HG03060 (cell line): ENCODE data around the gene LZTR1.
"Not testable (repeated sequence)": the region's sequence is repeated elsewhere in the genome, so short reads cannot be mapped to it uniquely, and the experiment has no call there.

Experiments used
- ATAC-seq: cut with Tn5 transposase; IDR thresholded peaks from one replicate; pipeline ENCODE4 v1.9.1; 2021; ENCODE audit warnings: low read depth, moderate number of reproducible peaks; ENCODE audit not compliant: unreplicated experiment

LZTR1 gene

DNA sequence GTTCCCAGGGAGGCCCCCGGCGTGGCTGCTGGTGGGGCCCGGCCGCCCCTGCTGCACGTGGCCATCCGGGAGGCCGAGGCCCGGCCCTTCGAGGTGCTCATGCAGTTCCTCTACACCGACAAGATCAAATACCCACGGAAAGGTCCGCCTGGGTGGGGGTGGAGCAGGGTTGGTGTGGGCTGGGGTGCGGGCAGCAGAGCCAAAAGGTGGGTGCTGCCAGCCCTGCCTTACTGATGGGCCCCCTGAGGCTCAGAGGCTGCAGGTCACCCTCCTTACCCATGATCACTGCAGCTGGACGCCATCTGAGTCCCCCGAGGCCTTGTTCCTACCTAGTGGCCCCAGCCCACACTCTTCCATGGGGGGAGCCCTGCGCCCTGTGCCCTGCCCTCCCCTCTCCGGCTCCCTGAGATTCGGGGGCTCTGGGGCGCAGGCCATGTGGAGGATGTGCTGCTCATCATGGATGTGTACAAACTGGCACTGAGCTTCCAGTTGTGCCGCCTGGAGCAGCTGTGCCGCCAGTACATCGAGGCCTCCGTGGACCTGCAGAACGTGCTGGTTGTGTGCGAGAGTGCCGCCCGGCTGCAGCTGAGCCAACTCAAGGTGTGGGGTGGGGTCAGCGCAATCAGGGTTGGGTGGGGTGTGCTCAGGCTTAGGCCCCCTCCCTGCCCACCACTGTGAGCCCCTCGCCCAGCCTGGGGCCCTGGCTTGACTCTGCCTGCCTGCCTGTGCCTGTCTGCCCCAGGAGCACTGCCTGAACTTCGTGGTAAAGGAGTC lies 12.2 kb downstream of the LZTR1 start:
- no peak for ATAC-seq

GRCh38 chr22:20994902-20995241 lies 12.8 kb downstream of the LZTR1 start:
- ATAC-seq: no peak

DNA sequence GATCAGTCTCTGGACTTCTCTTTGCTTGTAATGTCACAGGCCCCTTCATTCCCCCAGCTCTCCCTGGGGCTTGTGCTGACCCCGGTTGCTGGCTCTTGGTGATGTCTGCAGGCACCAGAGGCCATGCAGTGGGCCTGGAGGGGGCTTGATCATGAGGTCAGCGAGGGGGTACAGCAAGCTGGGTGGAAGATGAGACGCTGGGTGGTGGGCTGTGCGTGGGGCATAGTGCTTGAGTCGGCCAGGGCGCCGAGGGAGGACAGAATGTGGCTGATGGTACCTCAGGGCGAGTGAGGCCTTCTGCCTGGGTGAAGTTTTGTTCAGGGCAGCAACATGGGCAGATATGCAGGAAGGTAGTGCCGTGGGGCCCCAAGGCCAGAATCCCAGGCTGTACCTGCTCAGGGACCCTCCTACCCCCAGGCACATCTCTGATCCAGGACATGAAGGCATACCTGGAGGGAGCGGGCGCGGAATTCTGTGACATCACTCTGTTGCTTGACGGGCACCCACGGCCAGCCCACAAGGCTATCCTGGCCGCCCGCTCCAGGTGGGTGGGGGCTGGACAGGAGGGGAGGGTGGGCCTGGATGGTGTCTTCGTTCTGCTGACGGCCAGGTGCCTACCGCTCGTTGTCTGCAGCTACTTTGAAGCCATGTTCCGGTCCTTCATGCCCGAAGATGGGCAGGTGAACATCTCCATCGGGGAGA lies 13.4 kb downstream of the LZTR1 start:
- no peak for ATAC-seq

GRCh38 chr22:20996031-20996410 lies 13.9 kb downstream of the LZTR1 start:
- ATAC-seq: no peak

DNA sequence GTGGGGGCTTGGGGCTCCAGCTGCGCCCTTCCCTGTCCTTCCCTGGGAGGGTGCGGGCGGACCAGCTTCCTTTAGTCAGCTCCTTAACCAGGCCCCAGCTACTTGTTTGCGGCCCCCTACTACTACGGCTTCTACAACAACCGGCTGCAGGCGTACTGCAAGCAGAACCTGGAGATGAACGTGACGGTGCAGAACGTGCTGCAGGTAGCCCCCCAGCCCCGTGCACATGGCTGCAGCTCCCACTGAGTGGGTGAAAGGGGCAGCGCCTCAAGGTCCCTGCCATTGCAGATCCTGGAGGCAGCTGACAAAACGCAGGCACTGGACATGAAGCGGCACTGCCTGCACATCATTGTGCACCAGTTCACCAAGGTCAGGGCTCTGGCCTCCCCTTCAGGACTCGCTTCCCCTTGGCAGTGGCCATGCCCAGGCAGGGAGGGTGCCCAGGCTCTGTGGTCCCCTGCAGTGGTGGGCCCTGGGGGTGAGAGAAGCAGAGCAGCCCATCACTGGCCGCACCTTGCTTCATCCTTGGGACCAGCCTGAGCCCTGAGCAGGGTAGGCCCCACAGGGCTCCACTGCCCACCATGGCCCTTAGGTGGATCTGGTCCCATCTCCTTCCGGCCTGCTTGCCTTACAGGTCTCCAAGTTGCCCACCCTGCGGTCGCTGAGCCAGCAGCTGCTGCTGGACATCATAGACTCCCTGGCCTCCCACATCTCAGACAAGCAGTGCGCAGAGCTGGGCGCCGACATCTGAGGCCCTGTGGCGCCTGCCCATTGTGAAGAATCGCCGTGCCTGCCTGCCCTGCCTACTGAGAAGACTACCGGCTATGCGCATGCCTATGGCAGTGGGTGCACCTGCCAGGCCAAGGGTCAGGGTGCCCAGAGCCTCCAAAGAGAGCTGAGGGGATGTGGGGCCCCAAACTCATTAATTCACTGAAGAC lies 14.8 kb downstream of the LZTR1 start:
- no peak for ATAC-seq

DNA sequence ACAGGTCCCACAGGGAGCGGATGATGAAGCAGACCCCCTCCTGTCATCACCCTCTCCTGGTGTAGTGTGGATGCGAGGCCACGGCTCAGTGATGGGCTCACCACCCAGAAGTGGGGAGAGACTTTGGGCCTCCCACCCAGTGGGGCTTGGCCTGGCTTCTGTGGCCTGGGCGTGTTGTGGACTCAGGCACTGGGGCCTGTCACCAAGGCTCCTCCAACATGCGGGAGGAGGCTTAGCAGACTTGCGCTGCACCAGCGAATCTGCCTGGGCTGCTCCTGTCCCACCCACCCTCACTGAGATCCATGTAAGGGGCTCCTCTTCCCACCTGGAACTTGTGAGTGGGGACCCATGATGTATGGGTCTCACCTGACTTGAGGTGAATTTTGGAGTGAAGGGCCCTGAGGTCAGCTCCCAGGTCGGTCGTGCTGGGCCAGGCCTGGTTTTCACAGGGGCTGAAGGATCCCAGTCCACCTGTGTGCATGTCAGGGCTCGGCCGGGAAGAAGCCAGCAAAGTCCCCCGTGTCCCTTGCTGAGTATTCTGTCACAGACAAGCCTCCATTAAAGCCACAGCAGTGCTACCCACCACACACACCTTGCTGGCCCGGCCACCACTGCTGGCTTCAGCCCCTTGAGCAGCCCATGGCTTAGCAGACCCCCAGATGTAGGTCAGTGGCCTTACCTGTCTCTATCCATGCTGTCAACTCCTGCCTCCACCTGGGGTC lies 15.6 kb downstream of the LZTR1 start:
- ATAC-seq: no peak

DNA sequence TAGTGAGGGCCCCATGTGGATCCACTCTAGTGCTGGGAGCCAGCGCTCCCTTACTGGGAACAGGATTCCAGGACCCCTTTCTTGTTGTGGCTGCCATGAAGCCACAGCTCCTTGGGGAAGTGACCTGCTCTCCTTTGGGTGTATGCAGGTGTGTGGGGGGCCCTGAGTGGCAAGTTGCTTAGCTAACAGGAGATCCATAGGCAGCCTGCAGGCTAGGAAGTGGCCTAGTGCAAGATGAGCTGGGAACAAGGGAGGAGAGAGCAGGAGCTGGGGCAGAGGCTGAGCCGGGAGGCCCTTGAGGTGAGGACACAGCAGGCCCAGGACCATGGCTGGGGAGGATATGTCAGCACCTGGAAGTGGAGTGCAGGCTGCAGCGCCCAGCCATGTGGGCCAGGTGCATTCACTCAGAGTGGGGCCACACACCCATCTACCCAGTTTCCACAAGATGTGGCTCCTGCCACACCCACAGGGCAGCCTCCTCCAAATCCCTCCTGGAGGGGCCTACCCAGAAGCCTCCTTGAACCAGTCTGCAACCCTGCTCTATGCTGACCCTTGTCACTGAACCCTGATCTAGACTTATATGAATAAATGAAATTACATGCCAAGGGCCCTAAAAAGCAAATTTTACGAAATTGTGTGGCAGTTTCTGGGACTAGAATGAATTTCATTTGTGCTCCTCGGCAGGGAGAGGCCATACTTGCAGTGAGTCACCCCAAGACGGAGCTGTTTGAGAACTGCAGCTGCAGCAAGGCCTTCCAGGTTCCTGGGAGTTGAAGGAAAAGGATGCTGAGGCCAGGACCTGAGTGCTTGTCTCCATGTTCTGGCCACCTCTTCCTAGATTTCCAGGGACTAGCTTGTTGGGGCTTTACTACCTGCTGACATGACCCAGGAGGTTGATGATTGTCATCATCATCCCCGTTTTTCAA lies 16.6 kb downstream of the LZTR1 start:
- ATAC-seq: no peak

- no peak for ATAC-seq
Measured at GRCh38 chr22:20999350-21000206, 17.5 kb downstream of the LZTR1 start.

GRCh38 chr22:21000207-21000986 lies 18.3 kb downstream of the LZTR1 start:
- ATAC-seq: no peak

GRCh38 chr22:21000987-21001600 lies 19.0 kb downstream of the LZTR1 start:
- no peak for ATAC-seq

DNA sequence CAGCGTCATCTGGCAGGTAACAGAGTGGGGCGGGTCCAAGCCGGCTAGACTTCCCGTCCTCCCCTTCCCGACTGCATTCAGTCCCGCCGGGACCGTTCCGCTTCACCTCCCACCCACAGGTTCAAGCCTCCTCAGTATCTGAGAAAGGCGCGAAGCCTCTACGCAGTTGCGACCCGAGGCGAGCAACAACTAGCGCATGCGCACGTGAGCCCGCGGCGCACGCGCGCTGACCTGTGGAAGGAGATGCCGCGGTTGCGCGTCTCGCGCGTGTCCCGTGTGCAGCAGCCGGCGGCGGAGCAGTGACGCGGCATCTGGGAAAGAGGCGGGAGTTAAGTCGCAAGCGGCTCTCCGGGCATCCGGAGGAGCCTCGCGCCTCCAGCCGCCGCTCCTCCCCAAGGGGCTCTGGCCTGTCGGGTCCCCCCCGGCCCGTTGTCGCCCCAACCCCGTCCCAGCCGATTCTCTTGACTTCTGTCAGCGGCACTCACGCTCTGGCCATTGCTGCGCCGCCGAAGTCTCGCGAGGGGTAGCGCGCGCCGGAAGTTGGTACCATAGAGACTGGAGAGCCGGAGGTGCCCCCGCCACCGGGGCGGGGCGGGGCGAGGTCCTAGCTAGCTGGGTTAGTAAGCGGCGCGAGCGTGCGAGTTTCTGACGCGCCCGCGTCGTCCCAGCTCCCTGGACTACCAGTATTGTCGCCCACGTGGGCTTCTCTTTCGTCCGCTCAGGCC lies 19.7 kb downstream of the LZTR1 start, which contains the start of gene THAP7:
THAP7 (minus strand) TSS at position 518 of the 725 bp plus-strand sequence; CDS start at position 311, 207 bp downstream.
- ATAC-seq: peak; percentile 48

DNA sequence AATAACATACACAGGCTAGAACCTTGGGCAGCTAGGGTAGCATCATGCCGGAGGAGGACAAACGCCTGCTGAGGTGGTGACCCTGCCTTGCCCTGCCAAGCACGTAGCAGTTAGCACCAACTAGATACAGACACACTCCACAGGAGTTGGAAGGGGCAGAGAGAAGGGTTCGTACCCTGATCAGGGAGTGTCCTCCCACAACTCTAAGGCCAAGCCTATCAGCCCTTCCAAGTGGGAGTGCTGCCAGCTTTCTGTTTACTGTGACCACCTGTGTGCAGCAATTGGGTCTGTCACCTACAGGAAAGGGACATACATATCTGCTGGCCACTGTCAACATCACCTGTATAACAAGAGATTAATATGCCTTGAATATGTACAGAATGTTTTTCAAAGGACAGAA lies 21.7 kb downstream of the LZTR1 start:
- no peak for ATAC-seq

GRCh38 chr22:21009208-21009607 lies 27.1 kb downstream of the LZTR1 start:
- ATAC-seq: not testable (repeated sequence)

- no peak for ATAC-seq
Measured at GRCh38 chr22:21009638-21010425, 27.7 kb downstream of the LZTR1 start.

DNA sequence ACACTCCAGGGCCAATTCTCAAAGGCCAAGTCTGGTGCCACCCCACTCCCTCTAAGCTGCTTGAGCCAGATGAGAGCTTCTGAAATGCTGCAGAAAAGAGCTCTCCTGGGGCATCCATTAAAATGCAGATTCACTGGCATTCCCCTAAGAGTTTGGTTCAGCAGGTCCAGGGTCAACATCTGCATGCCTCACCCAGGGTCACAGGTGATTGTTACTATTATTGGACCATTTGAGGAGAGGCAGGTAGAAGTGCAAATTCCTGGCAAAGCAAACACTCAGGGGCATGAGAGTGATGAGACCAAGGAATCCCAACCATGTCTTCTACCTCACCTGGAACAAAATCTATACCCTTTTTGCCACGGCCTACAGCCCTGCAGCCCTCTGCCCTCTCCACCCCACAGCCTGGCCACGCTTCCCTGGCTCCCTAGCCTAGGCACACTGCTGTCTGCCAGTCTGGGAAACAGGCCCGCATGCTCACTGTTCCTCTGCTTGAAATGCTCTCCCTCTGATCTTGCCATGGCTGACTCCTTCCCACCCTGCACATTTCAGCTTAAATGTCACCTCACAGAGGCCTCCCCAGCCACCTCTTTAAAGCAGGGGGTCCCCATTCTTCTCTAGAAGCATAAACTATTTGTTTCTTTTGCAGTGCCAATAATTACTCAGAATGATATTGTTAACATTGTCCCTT lies 28.5 kb downstream of the LZTR1 start:
- ATAC-seq: no peak
